SU-DHL-6 (cell line): Measurements from ENCODE around the gene SEPHS1.

Experiments
- H2AFZ ChIP-seq: fragments of 200-600 bp; sonication (generic); 2 replicates; pipeline ENCODE4 v1.6.1; 2014; ENCODE audit warnings: low read depth, mild to moderate bottlenecking, moderate library complexity, mixed read lengths, antibody characterized with exemption, low read length; ENCODE audit not compliant: severe bottlenecking
- H3F3A ChIP-seq: fragments of 200-600 bp; shearing (Covaris generic); 2 replicates; pipeline ENCODE4 v1.6.0; 2016; ENCODE audit warnings: antibody characterized with exemption, mild to moderate bottlenecking; ENCODE audit not compliant: insufficient read depth
- H3K27ac ChIP-seq: fragments of 200-600 bp; sonication (generic); 2 replicates; pipeline ENCODE4 v1.5.1; 2016; ENCODE audit warnings: low read depth, mild to moderate bottlenecking, low read length, moderate library complexity, mixed read lengths
- H3K27me3 ChIP-seq: fragments of 200-600 bp; sonication (generic), shearing (Covaris generic); 2 replicates; pipeline ENCODE4 v1.6.0; 2014; ENCODE audit warnings: mild to moderate bottlenecking, low read length
- H3K36me3 ChIP-seq: fragments of 200-600 bp; sonication (generic); 2 replicates; pipeline ENCODE4 v1.6.1; 2014; ENCODE audit warnings: mild to moderate bottlenecking, low read length, mixed read lengths
- H3K4me2 ChIP-seq: fragments of 300-600, 200-600 bp; shearing (Covaris generic), sonication (generic); 2 replicates; pipeline ENCODE4 v1.6.0; 2014; ENCODE audit warnings: low read length, low read depth, mild to moderate bottlenecking; ENCODE audit not compliant: poor library complexity, severe bottlenecking
- H3K4me3 ChIP-seq: fragments of 200-600 bp; sonication (generic); 2 replicates; pipeline ENCODE4 v1.5.1; 2014; ENCODE audit warnings: antibody characterized with exemption, low read length, mild to moderate bottlenecking, mixed read lengths; ENCODE audit not compliant: insufficient read depth, poor library complexity, severe bottlenecking
- H3K79me2 ChIP-seq: fragments of 200-600 bp; sonication (generic); 2 replicates; pipeline ENCODE4 v1.6.1; 2014; ENCODE audit warnings: mild to moderate bottlenecking, low read length, moderate library complexity; ENCODE audit not compliant: insufficient read depth
- H3K9ac ChIP-seq: fragments of 200-600 bp; sonication (generic); 2 replicates; pipeline ENCODE4 v1.7.0; 2014; ENCODE audit warnings: mild to moderate bottlenecking, low read length
- H3K9me2 ChIP-seq: fragments of 200-600 bp; sonication (generic); replicated peaks from 2 replicates; pipeline ENCODE4 v1.6.1; 2014; ENCODE audit warnings: low read length; ENCODE audit not compliant: insufficient read depth
- H3K9me3 ChIP-seq: fragments of 200-600 bp; sonication (generic); 2 replicates; pipeline ENCODE4 v1.6.1; 2014; ENCODE audit warnings: low read length, mixed read lengths; ENCODE audit not compliant: insufficient read depth
- H4K20me1 ChIP-seq: fragments of 200-600 bp; sonication (generic); 2 replicates; pipeline ENCODE4 v1.6.1; 2014; ENCODE audit warnings: low read depth, mild to moderate bottlenecking, antibody characterized with exemption, low read length, moderate library complexity, mixed read lengths
- EZH2phosphoT487 ChIP-seq: fragments of 200-600 bp; sonication (generic), shearing (Covaris generic); conservative IDR thresholded peaks from 2 replicates; pipeline ENCODE4 v1.6.1; 2018; ENCODE audit warnings: mild to moderate bottlenecking, antibody characterized with exemption, low read length, moderate library complexity, mixed read lengths
- TF ChIP-seq, protein P1 (sequence below): fragments of 200-600 bp; sonication (generic); IDR thresholded peaks from one replicate; pipeline ENCODE4 v1.5.1; 2017; ENCODE audit warnings: antibody characterized with exemption, mild to moderate bottlenecking, low read length, moderate library complexity; ENCODE audit not compliant: insufficient read depth, poor library complexity, severe bottlenecking

SEPHS1 gene

DNA sequence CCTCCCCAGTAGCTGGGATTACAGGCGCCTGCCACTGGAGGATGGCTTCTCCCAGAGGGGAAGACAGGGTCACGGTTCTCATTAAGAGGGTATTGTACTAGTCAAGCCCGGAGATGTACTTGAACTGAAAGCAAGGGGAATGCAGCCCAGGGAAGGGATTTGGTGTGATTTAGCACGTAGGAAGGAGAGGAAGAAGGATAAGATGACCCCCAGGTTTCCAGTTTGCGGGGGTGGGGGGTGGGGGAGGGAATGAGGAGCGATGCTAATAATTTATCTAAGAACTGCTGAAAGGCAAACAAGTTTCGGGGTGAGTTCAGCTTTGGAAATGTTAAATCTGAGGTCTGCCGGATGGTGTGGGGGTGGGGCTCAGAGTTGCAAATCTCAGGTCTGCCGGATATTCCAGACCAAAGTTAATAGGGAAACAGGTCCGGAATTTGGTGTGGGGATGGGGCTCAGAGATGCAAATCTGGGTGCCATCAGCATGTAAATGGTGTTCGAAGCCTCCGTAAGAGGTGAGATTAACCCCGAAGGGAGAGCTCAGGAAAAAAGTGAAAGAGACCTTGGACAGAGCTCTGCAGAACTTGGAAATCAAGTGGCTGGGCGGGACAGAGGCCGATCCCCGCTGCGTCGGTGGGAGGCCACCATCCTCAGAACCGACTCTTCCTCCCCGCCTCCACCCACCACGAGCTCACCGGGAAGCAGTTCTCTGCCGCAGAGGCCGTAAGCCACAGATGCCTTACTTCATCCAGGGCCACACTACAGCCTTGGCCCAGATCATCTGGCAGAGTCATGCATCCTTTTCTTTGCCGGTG is 1.6 kb upstream of the SEPHS1 start:
- no peaks in the 10 kb centered on the region for H3K27me3 ChIP-seq
- 0 out of 2 replicates have a peak, but pooled peaks cover 4% of the 10 kb centered on the region for H3F3A ChIP-seq
- H3K9me2 ChIP-seq: no peaks in the 10 kb centered on the region
- H3K4me3 ChIP-seq: peak overlapping the region; percentile 78
- no peak overlapping the region for H3K27ac ChIP-seq
- TF ChIP-seq EZH2phosphoT487: no peak
- TF ChIP-seq, protein P1, sequence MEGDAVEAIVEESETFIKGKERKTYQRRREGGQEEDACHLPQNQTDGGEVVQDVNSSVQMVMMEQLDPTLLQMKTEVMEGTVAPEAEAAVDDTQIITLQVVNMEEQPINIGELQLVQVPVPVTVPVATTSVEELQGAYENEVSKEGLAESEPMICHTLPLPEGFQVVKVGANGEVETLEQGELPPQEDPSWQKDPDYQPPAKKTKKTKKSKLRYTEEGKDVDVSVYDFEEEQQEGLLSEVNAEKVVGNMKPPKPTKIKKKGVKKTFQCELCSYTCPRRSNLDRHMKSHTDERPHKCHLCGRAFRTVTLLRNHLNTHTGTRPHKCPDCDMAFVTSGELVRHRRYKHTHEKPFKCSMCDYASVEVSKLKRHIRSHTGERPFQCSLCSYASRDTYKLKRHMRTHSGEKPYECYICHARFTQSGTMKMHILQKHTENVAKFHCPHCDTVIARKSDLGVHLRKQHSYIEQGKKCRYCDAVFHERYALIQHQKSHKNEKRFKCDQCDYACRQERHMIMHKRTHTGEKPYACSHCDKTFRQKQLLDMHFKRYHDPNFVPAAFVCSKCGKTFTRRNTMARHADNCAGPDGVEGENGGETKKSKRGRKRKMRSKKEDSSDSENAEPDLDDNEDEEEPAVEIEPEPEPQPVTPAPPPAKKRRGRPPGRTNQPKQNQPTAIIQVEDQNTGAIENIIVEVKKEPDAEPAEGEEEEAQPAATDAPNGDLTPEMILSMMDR: no peak
- no peaks in the 10 kb centered on the region for H3K9me3 ChIP-seq
- H3K9ac ChIP-seq: no peak overlapping the region
- H3K36me3 ChIP-seq: no peaks in the 10 kb centered on the region
- H4K20me1 ChIP-seq: no peaks in the 10 kb centered on the region
- peak overlapping the region; percentile 82 for H3K4me2 ChIP-seq
- H3K79me2 ChIP-seq: peaks cover 25% of the 10 kb centered on the region
- no peak overlapping the region for H2AFZ ChIP-seq

DNA sequence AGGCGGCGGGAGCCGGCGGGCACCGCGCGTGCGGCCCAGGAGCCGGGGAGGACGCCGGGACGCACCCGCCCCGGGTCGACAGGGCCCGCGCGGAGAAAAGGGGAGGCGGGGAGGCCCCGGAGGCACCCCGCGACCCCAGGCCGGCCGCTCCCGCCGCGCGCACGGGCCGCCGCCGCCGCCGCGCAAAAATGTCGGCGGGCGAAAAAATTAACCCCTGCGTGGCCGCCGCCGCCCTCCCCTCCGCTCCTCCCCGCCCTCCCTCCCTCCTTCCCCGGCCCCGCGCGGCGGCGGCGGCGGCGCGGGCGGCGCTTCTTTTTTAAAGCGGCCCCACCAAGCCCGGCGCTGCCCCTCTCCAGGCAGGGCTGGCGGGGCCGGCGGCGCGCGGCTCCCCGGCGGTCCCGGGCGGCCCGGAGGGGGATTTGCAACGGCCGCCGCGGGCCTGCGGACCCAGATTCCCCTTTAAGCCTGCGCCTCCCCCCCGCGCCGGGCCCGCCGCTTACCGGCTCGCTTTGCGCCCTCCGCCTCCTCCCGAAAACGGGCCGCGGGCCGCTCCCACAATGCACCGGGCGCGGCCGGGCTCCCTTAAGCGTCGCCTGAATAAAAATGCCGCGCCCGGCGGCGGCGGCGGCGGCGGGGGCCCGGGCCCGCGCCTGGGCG is 465 bp downstream of the SEPHS1 start:
- H3K9me2 ChIP-seq: no peaks in the 10 kb centered on the region
- 0 out of 2 replicates have a peak, but pooled peaks cover 4% of the 10 kb centered on the region for H3F3A ChIP-seq
- no peaks in the 10 kb centered on the region for H3K9me3 ChIP-seq
- peak overlapping the region; percentile 39 for H3K4me2 ChIP-seq
- H3K27ac ChIP-seq: peak overlapping the region; percentile 69
- peak overlapping the region; percentile 96 for H3K9ac ChIP-seq
- H3K36me3 ChIP-seq: no peaks in the 10 kb centered on the region
- TF ChIP-seq, protein P1: no peak
- TF ChIP-seq EZH2phosphoT487: no peak
- H3K27me3 ChIP-seq: no peaks in the 10 kb centered on the region
- no peaks in the 10 kb centered on the region for H4K20me1 ChIP-seq
- peaks cover 44% of the 10 kb centered on the region for H3K79me2 ChIP-seq
- no peak overlapping the region for H2AFZ ChIP-seq
- H3K4me3 ChIP-seq: peak overlapping the region; percentile 63

GRCh38 chr10:13347043-13347499 is 1.0 kb downstream of the SEPHS1 start:
- Histone ChIP-seq H4K20me1 (no peaks in the 10 kb centered on the region), H2AFZ (no peak overlapping the region), H3K27me3 (no peaks in the 10 kb centered on the region), H3K4me3 (peak overlapping the region; percentile 63), H3K36me3 (no peaks in the 10 kb centered on the region), H3K27ac (peak overlapping the region; percentile 69), H3K9me2 (no peaks in the 10 kb centered on the region), H3K9me3 (no peaks in the 10 kb centered on the region), H3K79me2 (peaks cover 49% of the 10 kb centered on the region), H3K4me2 (peak overlapping the region; percentile 96), H3F3A (0 out of 2 replicates have a peak, but pooled peaks cover 4% of the 10 kb centered on the region), H3K9ac (peak overlapping the region; percentile 96)
- TF ChIP-seq EZH2phosphoT487: no peak
- TF ChIP-seq, protein P1: no peak
